ENCODE data around the gene PCDHGA1. TPM values are rescaled to one million over a fixed set of nuclear protein-coding genes. Genes with fewer than 3 reads are reported as not detected.

The PCDHGA1 gene
- total RNA-seq, 1 donor from 2014 or later = 0.13 TPM

DNA sequence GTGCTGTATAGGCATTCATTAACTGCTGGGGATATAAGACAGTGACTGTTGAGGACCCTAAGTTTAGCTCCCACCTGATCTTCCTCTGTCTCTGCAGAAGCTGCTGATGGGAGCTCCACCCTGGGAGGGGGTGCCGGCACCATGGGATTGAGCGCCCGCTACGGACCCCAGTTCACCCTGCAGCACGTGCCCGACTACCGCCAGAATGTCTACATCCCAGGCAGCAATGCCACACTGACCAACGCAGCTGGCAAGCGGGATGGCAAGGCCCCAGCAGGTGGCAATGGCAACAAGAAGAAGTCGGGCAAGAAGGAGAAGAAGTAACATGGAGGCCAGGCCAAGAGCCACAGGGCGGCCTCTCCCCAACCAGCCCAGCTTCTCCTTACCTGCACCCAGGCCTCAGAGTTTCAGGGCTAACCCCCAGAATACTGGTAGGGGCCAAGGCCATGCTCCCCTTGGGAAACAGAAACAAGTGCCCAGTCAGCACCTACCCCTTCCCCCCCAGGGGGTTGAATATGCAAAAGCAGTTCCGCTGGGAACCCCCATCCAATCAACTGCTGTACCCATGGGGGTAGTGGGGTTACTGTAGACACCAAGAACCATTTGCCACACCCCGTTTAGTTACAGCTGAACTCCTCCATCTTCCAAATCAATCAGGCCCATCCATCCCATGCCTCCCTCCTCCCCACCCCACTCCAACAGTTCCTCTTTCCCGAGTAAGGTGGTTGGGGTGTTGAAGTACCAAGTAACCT lies 180.7 kb downstream of the PCDHGA1 start:
- peaks cover 6% of the 10 kb centered on the region for H3K36me3 Mint-ChIP-seq (ENCODE audit: unreplicated experiment)
- H3K27me3 Mint-ChIP-seq (ENCODE audit: unreplicated experiment) = no peaks in the 10 kb centered on the region
- DNase-seq (ENCODE audit: extremely low spot score, unreplicated experiment) = no peak
- H3K4me3 Mint-ChIP-seq (ENCODE audit: unreplicated experiment) = no peak overlapping the region
- H3K4me1 Mint-ChIP-seq (ENCODE audit: unreplicated experiment) = peaks cover 86% of the 10 kb centered on the region
- TF ChIP-seq, protein P1, sequence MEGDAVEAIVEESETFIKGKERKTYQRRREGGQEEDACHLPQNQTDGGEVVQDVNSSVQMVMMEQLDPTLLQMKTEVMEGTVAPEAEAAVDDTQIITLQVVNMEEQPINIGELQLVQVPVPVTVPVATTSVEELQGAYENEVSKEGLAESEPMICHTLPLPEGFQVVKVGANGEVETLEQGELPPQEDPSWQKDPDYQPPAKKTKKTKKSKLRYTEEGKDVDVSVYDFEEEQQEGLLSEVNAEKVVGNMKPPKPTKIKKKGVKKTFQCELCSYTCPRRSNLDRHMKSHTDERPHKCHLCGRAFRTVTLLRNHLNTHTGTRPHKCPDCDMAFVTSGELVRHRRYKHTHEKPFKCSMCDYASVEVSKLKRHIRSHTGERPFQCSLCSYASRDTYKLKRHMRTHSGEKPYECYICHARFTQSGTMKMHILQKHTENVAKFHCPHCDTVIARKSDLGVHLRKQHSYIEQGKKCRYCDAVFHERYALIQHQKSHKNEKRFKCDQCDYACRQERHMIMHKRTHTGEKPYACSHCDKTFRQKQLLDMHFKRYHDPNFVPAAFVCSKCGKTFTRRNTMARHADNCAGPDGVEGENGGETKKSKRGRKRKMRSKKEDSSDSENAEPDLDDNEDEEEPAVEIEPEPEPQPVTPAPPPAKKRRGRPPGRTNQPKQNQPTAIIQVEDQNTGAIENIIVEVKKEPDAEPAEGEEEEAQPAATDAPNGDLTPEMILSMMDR (IDR thresholded peaks at IDR 0.05) = no peak
- no peaks in the 10 kb centered on the region for H3K9me3 Mint-ChIP-seq (ENCODE audit: unreplicated experiment)
- H3K27ac Mint-ChIP-seq (ENCODE audit: unreplicated experiment) = peak overlapping the region; percentile 99

DNA sequence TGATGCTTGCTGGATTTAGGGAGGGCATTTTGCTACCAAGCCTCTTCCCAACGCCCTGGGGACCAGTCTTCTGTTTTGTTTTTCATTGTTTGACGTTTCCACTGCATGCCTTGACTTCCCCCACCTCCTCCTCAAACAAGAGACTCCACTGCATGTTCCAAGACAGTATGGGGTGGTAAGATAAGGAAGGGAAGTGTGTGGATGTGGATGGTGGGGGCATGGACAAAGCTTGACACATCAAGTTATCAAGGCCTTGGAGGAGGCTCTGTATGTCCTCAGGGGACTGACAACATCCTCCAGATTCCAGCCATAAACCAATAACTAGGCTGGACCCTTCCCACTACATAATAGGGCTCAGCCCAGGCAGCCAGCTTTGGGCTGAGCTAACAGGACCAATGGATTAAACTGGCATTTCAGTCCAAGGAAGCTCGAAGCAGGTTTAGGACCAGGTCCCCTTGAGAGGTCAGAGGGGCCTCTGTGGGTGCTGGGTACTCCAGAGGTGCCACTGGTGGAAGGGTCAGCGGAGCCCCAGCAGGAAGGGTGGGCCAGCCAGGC lies 181.5 kb downstream of the PCDHGA1 start:
- TF ChIP-seq, protein P1 (IDR thresholded peaks at IDR 0.05) = no peak
- DNase-seq (ENCODE audit: extremely low spot score, unreplicated experiment) = no peak
- Mint-ChIP-seq H3K4me1 (ENCODE audit: unreplicated experiment) (peaks cover 88% of the 10 kb centered on the region), H3K27ac (ENCODE audit: unreplicated experiment) (peak overlapping the region; percentile 33), H3K9me3 (ENCODE audit: unreplicated experiment) (no peaks in the 10 kb centered on the region), H3K27me3 (ENCODE audit: unreplicated experiment) (no peaks in the 10 kb centered on the region), H3K36me3 (ENCODE audit: unreplicated experiment) (peaks cover 6% of the 10 kb centered on the region), H3K4me3 (ENCODE audit: unreplicated experiment) (no peak overlapping the region)

DNA sequence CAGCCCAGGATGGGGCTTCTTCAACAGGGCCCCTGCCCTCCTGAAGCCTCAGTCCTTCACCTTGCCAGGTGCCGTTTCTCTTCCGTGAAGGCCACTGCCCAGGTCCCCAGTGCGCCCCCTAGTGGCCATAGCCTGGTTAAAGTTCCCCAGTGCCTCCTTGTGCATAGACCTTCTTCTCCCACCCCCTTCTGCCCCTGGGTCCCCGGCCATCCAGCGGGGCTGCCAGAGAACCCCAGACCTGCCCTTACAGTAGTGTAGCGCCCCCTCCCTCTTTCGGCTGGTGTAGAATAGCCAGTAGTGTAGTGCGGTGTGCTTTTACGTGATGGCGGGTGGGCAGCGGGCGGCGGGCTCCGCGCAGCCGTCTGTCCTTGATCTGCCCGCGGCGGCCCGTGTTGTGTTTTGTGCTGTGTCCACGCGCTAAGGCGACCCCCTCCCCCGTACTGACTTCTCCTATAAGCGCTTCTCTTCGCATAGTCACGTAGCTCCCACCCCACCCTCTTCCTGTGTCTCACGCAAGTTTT lies 182.1 kb downstream of the PCDHGA1 start:
- Mint-ChIP-seq H3K9me3 (ENCODE audit: unreplicated experiment) (no peaks in the 10 kb centered on the region), H3K4me1 (ENCODE audit: unreplicated experiment) (peaks cover 86% of the 10 kb centered on the region), H3K36me3 (ENCODE audit: unreplicated experiment) (peaks cover 7% of the 10 kb centered on the region), H3K27me3 (ENCODE audit: unreplicated experiment) (no peaks in the 10 kb centered on the region), H3K4me3 (ENCODE audit: unreplicated experiment) (peak overlapping the region; percentile 73), H3K27ac (ENCODE audit: unreplicated experiment) (peak overlapping the region; percentile 96)
- TF ChIP-seq, protein P1 (IDR thresholded peaks at IDR 0.05) = peak; percentile 80
- DNase-seq (ENCODE audit: extremely low spot score, unreplicated experiment) = no peak

DNA sequence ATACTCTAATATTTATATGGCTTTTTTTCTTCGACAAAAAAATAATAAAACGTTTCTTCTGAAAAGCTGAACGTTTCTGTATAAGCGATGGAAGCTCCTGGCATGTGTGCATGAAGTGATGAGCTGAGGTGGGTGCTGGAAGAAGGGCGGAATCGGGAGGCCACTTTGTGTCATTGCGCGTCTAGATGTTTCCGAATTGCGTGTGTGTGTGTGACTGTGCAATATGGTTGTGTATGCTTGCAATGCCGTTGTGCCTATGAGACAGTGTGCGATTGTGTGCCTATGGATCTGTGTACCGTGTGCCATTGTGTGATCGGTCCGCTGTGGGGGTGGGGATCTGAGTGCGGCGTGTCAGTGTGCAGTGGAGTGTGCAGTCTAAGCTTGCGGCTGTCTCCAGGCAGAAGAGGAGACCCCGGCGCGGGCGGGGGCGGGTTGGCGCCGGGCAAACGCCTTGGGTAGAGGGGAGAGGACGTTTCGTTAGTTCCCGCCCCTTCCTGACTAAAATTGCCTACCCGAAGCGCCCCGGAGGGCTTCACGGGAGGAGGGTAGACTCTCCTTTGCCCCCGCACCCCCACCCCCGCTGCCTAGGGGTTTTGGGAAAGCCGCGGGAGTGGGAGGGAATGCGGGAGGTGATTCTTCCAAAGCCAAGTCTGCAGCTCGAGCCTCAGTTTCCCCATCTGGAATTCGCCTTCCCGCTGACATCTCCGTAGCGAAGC lies 182.8 kb downstream of the PCDHGA1 start:
- Mint-ChIP-seq H3K36me3 (ENCODE audit: unreplicated experiment) (peaks cover 9% of the 10 kb centered on the region), H3K4me1 (ENCODE audit: unreplicated experiment) (peaks cover 86% of the 10 kb centered on the region), H3K27ac (ENCODE audit: unreplicated experiment) (peak overlapping the region; percentile 96), H3K27me3 (ENCODE audit: unreplicated experiment) (no peaks in the 10 kb centered on the region), H3K9me3 (ENCODE audit: unreplicated experiment) (no peaks in the 10 kb centered on the region), H3K4me3 (ENCODE audit: unreplicated experiment) (peak overlapping the region; percentile 73)
- no peak for DNase-seq (ENCODE audit: extremely low spot score, unreplicated experiment)
- TF ChIP-seq, protein P1 (IDR thresholded peaks at IDR 0.05) = no peak

Data from osteocyte (in vitro differentiated cells).